ENCODE data around the gene BIRC6. TPM values are rescaled to one million over a fixed set of nuclear protein-coding genes. Genes with fewer than 3 reads are reported as not detected.
A peak's percentile ranks its signal among the peaks of the same experiment; 100 is the strongest.
"Not testable (repeated sequence)": the region's sequence is repeated elsewhere in the genome, so short reads cannot be mapped to it uniquely, and the experiment has no call there.

BIRC6 gene
- total RNA-seq, 1 donor from 2014 or later = 98.0 TPM

DNA sequence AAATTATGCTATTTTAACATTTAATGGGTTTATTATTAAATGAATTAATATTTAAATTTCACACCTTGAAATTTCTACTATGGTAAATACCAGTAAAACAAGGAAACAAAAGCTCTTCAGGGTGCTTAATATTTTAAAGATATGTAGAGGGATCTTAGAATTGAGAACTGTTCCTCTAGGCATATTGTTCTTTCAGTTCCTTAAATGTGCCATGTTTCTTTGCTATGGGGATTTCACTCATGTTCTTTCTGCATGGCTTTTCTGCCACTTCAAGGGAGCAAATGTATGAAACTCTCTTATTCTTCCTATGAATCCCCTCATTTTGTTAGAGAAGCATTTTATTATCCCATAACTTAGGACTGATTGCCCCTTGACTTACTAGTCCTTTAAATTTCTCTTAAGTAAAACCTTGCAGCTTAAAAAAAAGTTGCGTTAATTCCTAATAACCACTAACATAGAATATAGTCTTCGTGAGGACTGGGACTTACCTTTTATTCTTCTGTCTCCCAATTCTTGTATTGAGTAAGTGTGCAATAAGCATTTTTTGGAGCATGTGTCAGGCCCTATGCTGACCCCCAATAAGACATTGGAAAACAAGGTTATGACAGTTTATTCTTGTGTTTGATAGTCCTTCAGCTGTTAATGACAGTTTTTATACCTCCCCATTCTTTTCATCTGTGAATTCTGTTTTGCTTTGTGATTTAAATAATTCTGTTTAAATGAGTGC, 95.7 kb downstream of the BIRC6 start:
- H3K36me3 Mint-ChIP-seq (ENCODE audit: insufficient read depth) = peaks cover 21% of the 10 kb centered on the region
- H3K27ac Mint-ChIP-seq = peak overlapping the region; percentile 13
- H3K4me1 Mint-ChIP-seq (ENCODE audit: low read depth) = no peaks in the 10 kb centered on the region
- TF ChIP-seq, protein P1, sequence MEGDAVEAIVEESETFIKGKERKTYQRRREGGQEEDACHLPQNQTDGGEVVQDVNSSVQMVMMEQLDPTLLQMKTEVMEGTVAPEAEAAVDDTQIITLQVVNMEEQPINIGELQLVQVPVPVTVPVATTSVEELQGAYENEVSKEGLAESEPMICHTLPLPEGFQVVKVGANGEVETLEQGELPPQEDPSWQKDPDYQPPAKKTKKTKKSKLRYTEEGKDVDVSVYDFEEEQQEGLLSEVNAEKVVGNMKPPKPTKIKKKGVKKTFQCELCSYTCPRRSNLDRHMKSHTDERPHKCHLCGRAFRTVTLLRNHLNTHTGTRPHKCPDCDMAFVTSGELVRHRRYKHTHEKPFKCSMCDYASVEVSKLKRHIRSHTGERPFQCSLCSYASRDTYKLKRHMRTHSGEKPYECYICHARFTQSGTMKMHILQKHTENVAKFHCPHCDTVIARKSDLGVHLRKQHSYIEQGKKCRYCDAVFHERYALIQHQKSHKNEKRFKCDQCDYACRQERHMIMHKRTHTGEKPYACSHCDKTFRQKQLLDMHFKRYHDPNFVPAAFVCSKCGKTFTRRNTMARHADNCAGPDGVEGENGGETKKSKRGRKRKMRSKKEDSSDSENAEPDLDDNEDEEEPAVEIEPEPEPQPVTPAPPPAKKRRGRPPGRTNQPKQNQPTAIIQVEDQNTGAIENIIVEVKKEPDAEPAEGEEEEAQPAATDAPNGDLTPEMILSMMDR (IDR thresholded peaks at IDR 0.05; ENCODE audit: unreplicated experiment) = no peak
- no peaks in the 10 kb centered on the region for H3K9me3 Mint-ChIP-seq (ENCODE audit: low read depth)
- DNase-seq (ENCODE audit: low spot score, unreplicated experiment) = no peak
- no peaks in the 10 kb centered on the region for H3K27me3 Mint-ChIP-seq
- no peak overlapping the region for H3K4me3 Mint-ChIP-seq (ENCODE audit: low read depth)

DNA sequence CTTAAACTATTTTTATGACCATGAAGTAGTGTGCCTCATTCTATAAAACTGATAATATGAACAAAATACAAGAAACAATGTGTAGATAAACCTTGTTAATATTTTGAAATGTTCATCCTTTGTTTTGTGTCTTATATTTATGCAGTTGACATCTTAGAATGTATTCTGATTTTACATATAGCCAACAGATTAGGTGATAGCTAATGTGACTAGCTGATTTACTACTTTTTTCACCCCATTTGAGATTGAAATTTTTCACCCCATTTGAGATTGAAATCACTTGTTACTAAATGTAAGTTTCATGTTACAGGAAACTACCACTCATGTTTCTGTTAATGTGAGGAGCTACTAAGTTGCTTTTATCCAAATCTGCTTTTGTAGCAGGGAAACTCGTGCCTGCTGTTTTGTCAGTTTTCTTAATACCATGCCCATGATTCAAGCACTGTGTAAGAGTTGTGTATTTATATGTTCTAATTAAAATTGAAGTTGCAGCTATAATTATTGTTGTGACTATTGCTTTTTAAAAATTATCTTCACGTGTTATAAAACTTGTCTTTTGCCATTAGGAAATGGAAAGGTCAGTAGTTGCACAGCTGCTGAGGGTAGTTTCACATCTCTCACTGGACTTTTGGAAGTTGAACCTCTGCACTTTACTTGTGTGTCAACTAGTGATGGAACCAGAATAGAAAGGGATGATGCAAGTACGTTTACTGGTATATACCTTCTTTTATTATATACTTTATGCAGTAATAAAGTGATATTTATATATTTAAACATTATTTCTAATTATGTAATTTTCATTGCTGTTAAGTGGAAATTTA, 96.6 kb downstream of the BIRC6 start:
- Mint-ChIP-seq H3K27me3 (no peaks in the 10 kb centered on the region), H3K9me3 (ENCODE audit: low read depth) (no peaks in the 10 kb centered on the region), H3K4me3 (ENCODE audit: low read depth) (no peak overlapping the region), H3K36me3 (ENCODE audit: insufficient read depth) (peaks cover 23% of the 10 kb centered on the region), H3K4me1 (ENCODE audit: low read depth) (peaks cover 4% of the 10 kb centered on the region), H3K27ac (peak overlapping the region; percentile 13)
- TF ChIP-seq, protein P1 (IDR thresholded peaks at IDR 0.05; ENCODE audit: unreplicated experiment) = no peak
- no peak for DNase-seq (ENCODE audit: low spot score, unreplicated experiment)

DNA sequence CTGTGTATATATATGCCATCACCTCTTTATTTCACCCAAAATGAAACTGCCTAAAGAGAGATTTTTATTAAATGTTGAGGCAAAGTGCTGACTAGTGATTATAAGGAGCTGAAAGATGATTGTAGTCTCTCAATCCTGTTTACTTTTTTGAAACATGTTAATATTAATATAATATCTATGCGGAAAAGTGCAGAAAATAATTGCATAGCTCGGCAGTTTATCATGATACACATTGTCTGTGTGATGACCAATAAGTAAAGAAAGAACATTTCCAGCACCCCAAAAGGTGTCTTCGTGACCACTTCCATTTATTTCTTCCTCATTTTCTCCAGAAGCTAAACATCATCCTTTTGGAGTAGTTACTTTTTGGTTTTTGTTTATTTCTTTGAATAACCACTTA, 99.0 kb downstream of the BIRC6 start:
- peaks cover 13% of the 10 kb centered on the region for H3K36me3 Mint-ChIP-seq (ENCODE audit: insufficient read depth)
- H3K4me3 Mint-ChIP-seq (ENCODE audit: low read depth) = no peak overlapping the region
- H3K27ac Mint-ChIP-seq = no peak overlapping the region

GRCh38 chr2:32456808-32457207, 100.0 kb downstream of the BIRC6 start:
- TF ChIP-seq, protein P1 (IDR thresholded peaks at IDR 0.05; ENCODE audit: unreplicated experiment) = no peak
- no peak overlapping the region for H3K27ac Mint-ChIP-seq
- H3K36me3 Mint-ChIP-seq (ENCODE audit: insufficient read depth) = peaks cover 10% of the 10 kb centered on the region
- H3K4me3 Mint-ChIP-seq (ENCODE audit: low read depth) = no peak overlapping the region
- H3K9me3 Mint-ChIP-seq (ENCODE audit: low read depth) = no peaks in the 10 kb centered on the region
- H3K27me3 Mint-ChIP-seq = no peaks in the 10 kb centered on the region
- peaks cover 4% of the 10 kb centered on the region for H3K4me1 Mint-ChIP-seq (ENCODE audit: low read depth)
- no peak for DNase-seq (ENCODE audit: low spot score, unreplicated experiment)

More for the DNA sequence above, 99.0 kb downstream of the BIRC6 start:
- Mint-ChIP-seq H3K4me1 (ENCODE audit: low read depth) (peaks cover 4% of the 10 kb centered on the region), H3K9me3 (ENCODE audit: low read depth) (no peaks in the 10 kb centered on the region), H3K27me3 (no peaks in the 10 kb centered on the region)
- DNase-seq (ENCODE audit: low spot score, unreplicated experiment) = no peak
- TF ChIP-seq, protein P1 (IDR thresholded peaks at IDR 0.05; ENCODE audit: unreplicated experiment) = no peak

- peaks cover 4% of the 10 kb centered on the region for H3K4me1 Mint-ChIP-seq (ENCODE audit: low read depth)
- H3K27ac Mint-ChIP-seq = no peak overlapping the region
- H3K27me3 Mint-ChIP-seq = no peaks in the 10 kb centered on the region
- H3K4me3 Mint-ChIP-seq (ENCODE audit: low read depth) = no peak overlapping the region
- no peaks in the 10 kb centered on the region for H3K9me3 Mint-ChIP-seq (ENCODE audit: low read depth)
- no peak for DNase-seq (ENCODE audit: low spot score, unreplicated experiment)
- TF ChIP-seq, protein P1 (IDR thresholded peaks at IDR 0.05; ENCODE audit: unreplicated experiment) = no peak
- peaks cover 12% of the 10 kb centered on the region for H3K36me3 Mint-ChIP-seq (ENCODE audit: insufficient read depth)
Measured at GRCh38 chr2:32457814-32458213, 101.0 kb downstream of the BIRC6 start.

GRCh38 chr2:32460861-32461260, 104.0 kb downstream of the BIRC6 start:
- not testable (repeated sequence) for H3K4me3 Mint-ChIP-seq (ENCODE audit: low read depth); H3K9me3 Mint-ChIP-seq (ENCODE audit: low read depth); H3K27ac Mint-ChIP-seq; H3K4me1 Mint-ChIP-seq (ENCODE audit: low read depth); DNase-seq (ENCODE audit: low spot score, unreplicated experiment); H3K27me3 Mint-ChIP-seq
- H3K36me3 Mint-ChIP-seq (ENCODE audit: insufficient read depth) = peaks cover 27% of the 10 kb centered on the region
